K562 (cell line): ENCODE results near the gene LY6G6F. TPM values are rescaled to one million over a fixed set of nuclear protein-coding genes. Genes with fewer than 3 reads are reported as not detected.

ENCODE experiments used
- ARID2 ChIP-seq: fragments of 450-650 bp; IDR thresholded peaks from 2 replicates; pipeline ENCODE4 v1.6.1; 2017; ENCODE audit warnings: antibody characterized with exemption, mild to moderate bottlenecking
- BCLAF1 ChIP-seq, 2 experiments: fragments of 450-650 bp in 1 of 2; IDR thresholded peaks; 2 replicates each; pipeline ENCODE4 v1.6.1; 2011 to 2017; ENCODE audit warnings: low read depth in 2 of 2, antibody characterized with exemption in 1 of 2, borderline replicate concordance in 1 of 2, low read length in 1 of 2, mild to moderate bottlenecking in 1 of 2, mixed read lengths in 1 of 2; ENCODE audit not compliant: control insufficient read depth in 1 of 2
- CLOCK ChIP-seq: fragments of 250-450 bp; sonication (Bioruptor Pico); IDR thresholded peaks from 2 replicates; pipeline ENCODE4 v1.4.0; 2020; ENCODE audit warnings: mild to moderate bottlenecking, moderate library complexity, borderline replicate concordance
- DPF2 ChIP-seq: fragments of 450-650 bp; IDR thresholded peaks from 2 replicates; pipeline ENCODE4 v1.6.1; 2016
- ELF1 ChIP-seq: fragments of 200-800 bp; sonication (Bioruptor generic); IDR thresholded peaks from 2 replicates; pipeline ENCODE4 v1.6.1; 2016; ENCODE audit warnings: missing genetic modification characterization, missing compliant biosample characterization
- FOXA3 ChIP-seq, 2 experiments: fragments of 450-650 bp in 1 of 2; sonication (generic) in 1 of 2; formaldehyde crosslinking; IDR thresholded peaks in 1 of 2; conservative IDR thresholded peaks in 1 of 2; 2 replicates each; pipeline versions ENCODE4 v1.4.0 to v1.8.0; 2020 to 2022; ENCODE audit warnings: mild to moderate bottlenecking in 2 of 2, missing genetic modification reagents in 1 of 2
- HES1 ChIP-seq: fragments of 450-650 bp; IDR thresholded peaks from 2 replicates; pipeline ENCODE4 v1.6.1; 2016; ENCODE audit warnings: low read depth, mild to moderate bottlenecking, moderate library complexity
- IFI16 ChIP-seq: fragments of 250-450 bp; sonication (Bioruptor Pico); IDR thresholded peaks from 2 replicates; pipeline ENCODE4 v2.1.2; 2022; ENCODE audit warnings: mild to moderate bottlenecking, inconsistent platforms
- MCM3 ChIP-seq: fragments of 450-650 bp; IDR thresholded peaks from 2 replicates; pipeline ENCODE4 v1.6.1; 2016
- MED1 ChIP-seq: sonication (generic); formaldehyde crosslinking; IDR thresholded peaks from 2 replicates; pipeline ENCODE4 v1.8.1; 2023; ENCODE audit warnings: missing genetic modification reagents, borderline replicate concordance
- NELFE ChIP-seq: IDR thresholded peaks from 2 replicates; pipeline ENCODE4 v1.6.1; 2011; ENCODE audit warnings: mild to moderate bottlenecking; ENCODE audit not compliant: insufficient read depth, insufficient read length
- PREB ChIP-seq: sonication (generic); formaldehyde crosslinking; IDR thresholded peaks from 2 replicates; pipeline ENCODE4 v1.8.1; 2023; ENCODE audit warnings: mild to moderate bottlenecking, missing genetic modification reagents
- TAF7 ChIP-seq: fragments of 450-650 bp; IDR thresholded peaks from 2 replicates; pipeline ENCODE4 v1.6.1; 2016; ENCODE audit warnings: missing genetic modification characterization, missing compliant biosample characterization
- TFAM ChIP-seq: fragments of 250-450 bp; sonication (Bioruptor Pico); conservative IDR thresholded peaks from 2 replicates; pipeline ENCODE4 v1.5.0; 2021; ENCODE audit warnings: mild to moderate bottlenecking, moderate library complexity
- U2AF2 ChIP-seq: fragments of 200-400 bp; formaldehyde crosslinking; optimal IDR thresholded peaks from 2 replicates; pipeline ENCODE3; 2017; ENCODE audit warnings: low read depth, mild to moderate bottlenecking, low read length
- ZNF140 ChIP-seq: fragments of 250-450 bp; sonication (Bioruptor Pico); IDR thresholded peaks from 2 replicates; pipeline ENCODE4 v1.8.0; 2021; ENCODE audit warnings: moderate library complexity, mild to moderate bottlenecking, inconsistent platforms
- ZNF24 ChIP-seq: fragments of 450-650 bp; IDR thresholded peaks from 2 replicates; pipeline ENCODE4 v1.6.1; 2016
- ZNF311 ChIP-seq: fragments of 250-450 bp; sonication (Bioruptor Pico); IDR thresholded peaks from 2 replicates; pipeline ENCODE4 v1.4.0; 2020; ENCODE audit warnings: mild to moderate bottlenecking, moderate library complexity
- polyA plus RNA-seq, 8 experiments: library from polyadenylated mRNA; depleted of rRNA in 4 of 8; stranded (reverse) in 5 of 8; unstranded in 3 of 8; fragments of >200 nt; fragmentation: Nextera tagmentation in 2 of 8; fragmentation: Illumina TruSeq in 1 of 8; extraction: Ambion mirVana in 2 of 8; extraction: Trizol in 1 of 8; gene quantifications; 2 replicates each; pipeline versions ENCODE4 v1.2.1 to v1.2.3, GENCODE V29; 2011 to 2014; ENCODE audit warnings: inconsistent platforms in 1 of 8, missing spikeins in 1 of 8
- total RNA-seq, 7 experiments: library from RNA; depleted of rRNA in 6 of 7; stranded (reverse); fragments of >200 nt in 6 of 7; fragmentation: Illumina TruSeq in 2 of 7; extraction: Trizol in 2 of 7; gene quantifications; 2 replicates each; pipeline versions ENCODE4 v1.2.1 to v1.2.3, GENCODE V29; 2011 to 2021; ENCODE audit warnings: low replicate concordance in 1 of 7

Gene LY6G6F
- total and polyA plus RNA-seq, 9 of the 15 experiments (the other 6 are each of a cell fraction or from before 2014, with no cell fraction given): 0.14 to 0.50 (median 0.28) TPM; not detected in 2

- TF ChIP-seq ELF1 (tag) (no peak), MCM3 (no peak), MED1 (CRISPR knock-in tag) (no peak), TAF7 (peak; percentile 86), ZNF24 (no peak), ARID2 (peak; percentile 66; the same call in 1 of the 2 replicates), NELFE (no peak), U2AF2 (no peak), TFAM (CRISPR knock-in tag) (no peak), IFI16 (no peak), CLOCK (CRISPR knock-in tag) (no peak), BCLAF1 (IDR thresholded peaks at IDR 0.05; ENCODE audit: borderline replicate concordance in 1 of 2, control insufficient read depth in 1 of 2, low read depth in 2 of 2, low read length in 1 of 2) (0 out of 4 replicates have a peak, but pooled peaks of 1 of the 2 experiments have one; percentile 68), ZNF140 (no peak), DPF2 (no peak), ZNF311 (no peak), PREB (CRISPR knock-in tag) (no peak), HES1 (no peak), FOXA3 (CRISPR knock-in tag; conservative IDR thresholded peaks at IDR 0.05 in 1 of 2, IDR thresholded peaks at IDR 0.05 in 1 of 2) (0 out of 4 replicates have a peak, but pooled peaks of 1 of the 2 experiments have one; percentile 4)
Observed at GRCh38 chr6:31734821-31735406, 28.2 kb downstream of the LY6G6F start (continued).
